GM23338 (cell line): ENCODE measurements around the gene OSBPL1A.

Experiments used
- EZH2 ChIP-seq: fragments of 200-600 bp; sonication (generic); IDR thresholded peaks from one replicate; pipeline ENCODE4 v1.8.0; 2017; ENCODE audit warnings: antibody characterized with exemption, mild to moderate bottlenecking, low read depth; ENCODE audit not compliant: unreplicated experiment
- EZH2phosphoT487 ChIP-seq: fragments of 200-600 bp; sonication (generic); IDR thresholded peaks from one replicate; pipeline ENCODE4 v1.8.1; 2018; ENCODE audit warnings: antibody characterized with exemption; ENCODE audit not compliant: unreplicated experiment
- POLR2AphosphoS5 ChIP-seq: IDR thresholded peaks from 2 replicates; pipeline ENCODE4 v1.6.1; 2016; ENCODE audit warnings: antibody characterized with exemption, low read depth
- ZNF114 ChIP-seq: fragments of 250-450 bp; sonication (Bioruptor Pico); IDR thresholded peaks from 2 replicates; pipeline ENCODE4 v1.5.0; 2020; ENCODE audit warnings: mild to moderate bottlenecking, moderate library complexity
- TF ChIP-seq, protein P1 (sequence below), 2 experiments: fragments of 200-600 bp in 1 of 2; sonication (generic) in 1 of 2; conservative IDR thresholded peaks; 2 replicates each; pipeline versions ENCODE4 v1.5.1 to v1.6.1; 2016 to 2017; ENCODE audit warnings: antibody characterized with exemption in 2 of 2, low read depth in 2 of 2, mild to moderate bottlenecking in 2 of 2, moderate library complexity in 1 of 2
- TF ChIP-seq, protein P2 (sequence below): IDR thresholded peaks from 2 replicates; pipeline ENCODE4 v1.6.1; 2016; ENCODE audit warnings: antibody characterized with exemption

DNA sequence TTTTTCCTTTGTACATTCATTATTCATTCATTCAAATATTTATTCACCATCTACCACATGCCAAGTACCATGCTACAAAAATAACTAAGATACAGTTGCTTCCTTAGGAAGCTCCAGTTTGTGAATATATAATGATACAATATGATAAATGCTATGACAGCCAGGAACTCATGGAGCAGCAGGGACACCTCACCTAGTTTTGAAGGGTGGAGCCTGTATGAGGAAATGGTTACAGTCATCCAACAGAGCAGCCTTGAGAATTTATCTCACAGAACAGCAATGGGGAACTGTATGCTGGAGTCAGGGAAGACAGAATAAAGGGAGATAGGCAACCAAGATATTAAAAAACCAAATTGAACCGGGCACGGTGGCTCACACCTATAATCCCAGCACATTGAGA lies 124.0 kb downstream of the OSBPL1A start:
- TF ChIP-seq EZH2phosphoT487 (no peak), EZH2 (no peak), ZNF114 (CRISPR knock-in tag) (no peak), POLR2AphosphoS5 (no peak)
- TF ChIP-seq, protein P1, sequence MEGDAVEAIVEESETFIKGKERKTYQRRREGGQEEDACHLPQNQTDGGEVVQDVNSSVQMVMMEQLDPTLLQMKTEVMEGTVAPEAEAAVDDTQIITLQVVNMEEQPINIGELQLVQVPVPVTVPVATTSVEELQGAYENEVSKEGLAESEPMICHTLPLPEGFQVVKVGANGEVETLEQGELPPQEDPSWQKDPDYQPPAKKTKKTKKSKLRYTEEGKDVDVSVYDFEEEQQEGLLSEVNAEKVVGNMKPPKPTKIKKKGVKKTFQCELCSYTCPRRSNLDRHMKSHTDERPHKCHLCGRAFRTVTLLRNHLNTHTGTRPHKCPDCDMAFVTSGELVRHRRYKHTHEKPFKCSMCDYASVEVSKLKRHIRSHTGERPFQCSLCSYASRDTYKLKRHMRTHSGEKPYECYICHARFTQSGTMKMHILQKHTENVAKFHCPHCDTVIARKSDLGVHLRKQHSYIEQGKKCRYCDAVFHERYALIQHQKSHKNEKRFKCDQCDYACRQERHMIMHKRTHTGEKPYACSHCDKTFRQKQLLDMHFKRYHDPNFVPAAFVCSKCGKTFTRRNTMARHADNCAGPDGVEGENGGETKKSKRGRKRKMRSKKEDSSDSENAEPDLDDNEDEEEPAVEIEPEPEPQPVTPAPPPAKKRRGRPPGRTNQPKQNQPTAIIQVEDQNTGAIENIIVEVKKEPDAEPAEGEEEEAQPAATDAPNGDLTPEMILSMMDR (conservative IDR thresholded peaks at IDR 0.05; ENCODE audit: low read depth in 2 of 2) = no peak
- TF ChIP-seq, protein P2, sequence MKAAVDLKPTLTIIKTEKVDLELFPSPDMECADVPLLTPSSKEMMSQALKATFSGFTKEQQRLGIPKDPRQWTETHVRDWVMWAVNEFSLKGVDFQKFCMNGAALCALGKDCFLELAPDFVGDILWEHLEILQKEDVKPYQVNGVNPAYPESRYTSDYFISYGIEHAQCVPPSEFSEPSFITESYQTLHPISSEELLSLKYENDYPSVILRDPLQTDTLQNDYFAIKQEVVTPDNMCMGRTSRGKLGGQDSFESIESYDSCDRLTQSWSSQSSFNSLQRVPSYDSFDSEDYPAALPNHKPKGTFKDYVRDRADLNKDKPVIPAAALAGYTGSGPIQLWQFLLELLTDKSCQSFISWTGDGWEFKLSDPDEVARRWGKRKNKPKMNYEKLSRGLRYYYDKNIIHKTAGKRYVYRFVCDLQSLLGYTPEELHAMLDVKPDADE = no peak
